SK-N-MC (cell line): ENCODE data around the gene ITGB7.

ENCODE experiments used
- DNase-seq: peaks from one replicate; pipeline ENCODE4 v3.0.0-alpha.2; 2011; ENCODE audit warnings: low read depth, low spot score
- H3K27ac ChIP-seq: fragments of 200-600 bp; sonication (generic); 2 replicates; pipeline ENCODE4 v1.5.1; 2016; ENCODE audit warnings: mixed run types
- H3K36me3 ChIP-seq: fragments of 200-600 bp; sonication (generic); 2 replicates; pipeline ENCODE4 v1.6.1; 2017; ENCODE audit warnings: antibody characterized with exemption, low read length, mixed read lengths; ENCODE audit not compliant: insufficient read depth
- H3K4me3 ChIP-seq: fragments of 200-600 bp; sonication (generic); 2 replicates; pipeline ENCODE4 v1.5.1; 2016
- H3K9ac ChIP-seq: fragments of 200-600 bp; sonication (generic); 2 replicates; pipeline ENCODE4 v1.8.0; 2017; ENCODE audit warnings: mixed run types, mixed read lengths; ENCODE audit not compliant: insufficient read length
- H3K9me3 ChIP-seq: fragments of 200-600 bp; sonication (generic); 2 replicates; pipeline ENCODE4 v1.6.1; 2017; ENCODE audit warnings: low read depth, mild to moderate bottlenecking, antibody characterized with exemption, low read length, moderate library complexity, mixed read lengths
- EZH2 ChIP-seq: fragments of 200-600 bp; sonication (generic); IDR thresholded peaks from one replicate; pipeline ENCODE4 v1.6.1; 2017; ENCODE audit warnings: antibody characterized with exemption
- FOXP2 ChIP-seq: optimal IDR thresholded peaks from 2 replicates; pipeline ENCODE3; 2011; ENCODE audit warnings: mild to moderate bottlenecking, moderate library complexity; ENCODE audit not compliant: insufficient read depth; ENCODE audit errors: extremely low read length, control extremely low read depth
- POLR2AphosphoS5 ChIP-seq: IDR thresholded peaks from 2 replicates; pipeline ENCODE4 v1.6.1; 2012; ENCODE audit warnings: mild to moderate bottlenecking, low read depth, low read length, borderline replicate concordance

ITGB7 gene

DNA sequence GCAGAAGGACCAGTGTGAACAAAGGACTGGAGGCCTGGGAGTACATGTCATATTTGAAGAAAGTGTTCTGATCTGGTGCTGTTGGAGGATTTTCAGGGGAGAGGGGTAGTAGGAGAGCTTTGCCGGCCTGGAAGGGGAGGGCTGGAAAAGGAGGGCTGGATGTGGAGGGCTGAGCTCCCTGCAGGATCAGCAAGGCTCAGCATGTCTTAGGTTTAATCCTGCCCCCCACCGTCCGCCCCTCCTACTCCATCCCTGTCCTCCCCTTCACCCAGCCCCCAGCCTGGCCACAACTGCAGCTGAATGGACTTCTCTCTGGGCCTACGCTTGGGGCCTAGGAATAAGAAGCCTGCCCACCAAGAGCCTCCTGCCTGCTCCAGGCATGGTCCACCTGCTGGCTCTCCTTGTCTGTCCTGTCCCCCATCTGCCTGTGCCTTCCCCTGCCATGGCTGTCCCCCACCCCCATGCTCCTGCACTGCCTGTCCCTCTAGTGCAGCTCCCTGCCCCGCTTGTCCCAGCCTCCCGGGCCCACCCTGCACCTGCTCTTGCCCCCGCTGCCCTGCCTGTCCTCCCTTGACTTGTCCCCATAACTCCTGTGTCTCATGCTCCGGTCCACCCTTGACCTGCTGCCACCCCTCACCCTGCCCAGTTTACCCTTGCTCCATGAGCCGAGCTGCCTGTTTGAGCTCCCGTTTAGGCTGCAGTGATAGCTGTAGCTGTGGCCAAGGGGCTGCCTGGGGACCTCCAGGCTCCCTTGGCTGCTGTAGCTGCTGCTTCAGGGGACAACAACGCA lies 34.8 kb upstream of the ITGB7 start:
- H3K27ac ChIP-seq = no peak overlapping the region
- H3K36me3 ChIP-seq = no peaks in the 10 kb centered on the region
- H3K9ac ChIP-seq = no peak overlapping the region
- no peak for DNase-seq
- H3K9me3 ChIP-seq = no peaks in the 10 kb centered on the region
- H3K4me3 ChIP-seq = no peak overlapping the region
- TF ChIP-seq FOXP2 (no peak), POLR2AphosphoS5 (no peak), EZH2 (no peak)

DNA sequence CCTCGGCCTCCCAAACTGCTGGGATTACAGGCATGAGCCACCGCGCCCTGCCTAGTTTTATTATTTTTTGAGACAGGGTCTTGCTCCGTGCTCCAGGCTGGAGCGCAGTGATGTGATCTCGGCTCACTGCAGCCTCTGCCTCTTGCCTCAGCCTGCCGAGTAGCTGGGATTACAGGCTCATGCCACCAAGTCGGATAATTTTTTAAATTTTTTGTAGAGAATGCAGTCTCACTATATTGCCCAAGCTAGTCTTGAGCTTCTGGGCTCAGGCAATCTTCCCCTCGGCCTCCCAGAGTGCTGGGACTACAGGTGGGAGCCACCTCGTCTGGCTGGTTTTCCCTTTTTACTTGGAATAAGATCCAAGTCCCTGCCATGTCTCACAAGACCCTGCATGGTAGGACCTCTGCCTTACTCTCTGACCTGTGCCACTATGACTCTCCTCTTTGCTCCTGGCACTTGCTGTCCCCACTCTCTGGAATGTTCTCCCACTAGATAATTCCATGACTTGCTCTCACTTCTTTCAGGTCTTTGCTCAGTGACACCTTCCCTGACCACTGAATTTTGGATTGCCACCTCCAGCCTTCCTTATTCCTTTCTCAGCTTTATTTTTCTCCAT lies 32.7 kb upstream of the ITGB7 start:
- Histone ChIP-seq H3K27ac (no peak overlapping the region), H3K9ac (no peak overlapping the region), H3K9me3 (no peaks in the 10 kb centered on the region), H3K36me3 (no peaks in the 10 kb centered on the region), H3K4me3 (no peak overlapping the region)
- TF ChIP-seq EZH2 = no peak
- DNase-seq = no peak

DNA sequence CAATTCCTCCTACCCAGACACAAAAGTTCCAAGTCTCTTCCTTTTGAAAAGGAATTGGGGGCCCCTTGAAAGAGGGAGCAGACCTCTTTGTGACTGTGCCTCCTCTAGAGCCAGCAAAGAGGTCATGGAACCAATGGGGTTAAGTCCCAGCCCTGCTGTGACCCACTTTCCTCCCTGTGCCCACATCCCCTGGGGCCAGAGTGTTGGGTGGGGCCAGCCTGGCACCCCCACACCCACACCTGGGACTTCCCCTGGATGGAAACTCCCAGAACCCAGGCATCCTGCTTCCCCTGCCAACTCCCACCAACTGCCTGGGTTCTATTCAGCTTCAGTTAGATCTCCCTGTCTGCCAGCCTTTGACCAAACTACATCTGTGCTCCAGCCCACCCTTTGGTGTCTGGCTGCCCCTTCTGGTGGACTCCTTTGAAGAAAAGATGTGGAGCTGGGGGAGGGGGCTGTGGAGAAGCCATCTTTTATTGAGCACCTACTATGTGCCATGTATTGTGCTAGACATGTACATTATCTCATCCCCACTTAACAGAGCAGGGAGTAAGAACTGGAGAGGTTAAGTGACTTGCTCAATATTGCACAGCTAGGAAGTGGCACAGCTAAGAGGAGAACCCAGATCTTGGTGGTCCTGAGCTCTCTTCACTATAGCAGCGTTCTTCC lies 29.5 kb upstream of the ITGB7 start:
- DNase-seq = no peak
- Histone ChIP-seq H3K36me3 (no peaks in the 10 kb centered on the region), H3K27ac (no peak overlapping the region), H3K9me3 (no peaks in the 10 kb centered on the region), H3K4me3 (no peak overlapping the region), H3K9ac (no peak overlapping the region)
- TF ChIP-seq FOXP2 = no peak
- TF ChIP-seq POLR2AphosphoS5 = no peak
- no peak for TF ChIP-seq EZH2

DNA sequence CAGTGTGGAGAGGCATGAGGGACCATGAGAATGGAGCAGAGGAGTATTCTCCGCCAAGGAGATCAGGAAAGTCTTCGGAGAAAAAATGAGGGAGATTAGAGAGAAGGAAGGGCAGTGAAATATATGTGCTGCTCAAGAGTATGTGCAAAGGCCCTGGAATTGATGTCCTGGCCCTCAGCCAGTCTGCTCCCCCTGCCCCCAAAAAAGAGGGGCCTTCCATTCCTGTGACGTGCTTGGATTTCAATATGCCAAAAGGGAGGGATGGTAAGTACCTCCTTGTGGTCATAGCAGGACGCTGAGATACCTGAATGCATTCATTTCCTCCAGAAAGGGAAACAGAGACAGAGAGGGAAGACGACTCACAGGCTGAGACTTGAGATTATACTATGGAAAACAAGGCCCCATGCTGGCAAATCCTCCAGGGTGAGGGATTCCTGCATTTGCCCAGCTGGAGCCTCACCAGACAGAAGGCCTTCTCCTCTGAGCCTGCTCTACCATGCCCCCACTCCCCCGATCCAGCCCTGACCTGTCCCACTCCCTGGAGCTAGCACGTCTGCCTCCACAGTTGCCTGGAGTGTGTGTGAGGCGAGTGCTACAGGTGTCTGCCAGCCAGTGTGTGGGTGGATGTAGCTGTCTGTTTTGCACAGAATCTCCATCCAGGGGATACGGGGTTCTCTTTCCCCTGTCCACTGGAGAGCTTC lies 28.8 kb upstream of the ITGB7 start:
- Histone ChIP-seq H3K9ac (no peak overlapping the region), H3K4me3 (no peak overlapping the region)
- no peak for DNase-seq

DNA sequence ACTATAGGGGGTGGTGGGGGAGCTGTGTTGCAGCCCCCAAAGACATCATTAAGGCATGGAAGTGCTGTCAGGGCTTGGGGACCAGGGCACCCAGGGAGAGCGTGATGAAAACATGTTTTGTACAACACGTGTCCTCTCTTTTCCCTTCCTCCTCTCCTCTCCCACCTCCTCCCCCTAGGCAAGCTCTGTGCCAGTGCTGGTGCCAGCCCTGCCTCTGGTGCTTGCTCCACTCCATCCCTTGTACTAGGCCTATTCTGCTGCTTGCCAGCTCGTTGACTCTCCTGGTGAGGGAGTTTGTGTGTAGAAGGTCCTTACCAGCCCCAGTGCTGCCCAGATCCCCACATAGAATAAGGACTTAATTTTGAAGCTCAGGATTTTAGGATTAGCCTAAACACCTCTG lies 28.1 kb upstream of the ITGB7 start:
- no peak overlapping the region for H3K27ac ChIP-seq
- H3K9ac ChIP-seq = no peak overlapping the region
- H3K36me3 ChIP-seq = no peaks in the 10 kb centered on the region
- TF ChIP-seq POLR2AphosphoS5 (no peak), EZH2 (no peak), FOXP2 (no peak)
- H3K4me3 ChIP-seq = no peak overlapping the region
- DNase-seq = no peak
- no peaks in the 10 kb centered on the region for H3K9me3 ChIP-seq

More for the DNA sequence above, 28.8 kb upstream of the ITGB7 start:
- H3K9me3 ChIP-seq = no peaks in the 10 kb centered on the region
- TF ChIP-seq EZH2 = no peak
- no peak for TF ChIP-seq POLR2AphosphoS5
- no peak for TF ChIP-seq FOXP2
- H3K27ac ChIP-seq = no peak overlapping the region
- H3K36me3 ChIP-seq = no peaks in the 10 kb centered on the region

DNA sequence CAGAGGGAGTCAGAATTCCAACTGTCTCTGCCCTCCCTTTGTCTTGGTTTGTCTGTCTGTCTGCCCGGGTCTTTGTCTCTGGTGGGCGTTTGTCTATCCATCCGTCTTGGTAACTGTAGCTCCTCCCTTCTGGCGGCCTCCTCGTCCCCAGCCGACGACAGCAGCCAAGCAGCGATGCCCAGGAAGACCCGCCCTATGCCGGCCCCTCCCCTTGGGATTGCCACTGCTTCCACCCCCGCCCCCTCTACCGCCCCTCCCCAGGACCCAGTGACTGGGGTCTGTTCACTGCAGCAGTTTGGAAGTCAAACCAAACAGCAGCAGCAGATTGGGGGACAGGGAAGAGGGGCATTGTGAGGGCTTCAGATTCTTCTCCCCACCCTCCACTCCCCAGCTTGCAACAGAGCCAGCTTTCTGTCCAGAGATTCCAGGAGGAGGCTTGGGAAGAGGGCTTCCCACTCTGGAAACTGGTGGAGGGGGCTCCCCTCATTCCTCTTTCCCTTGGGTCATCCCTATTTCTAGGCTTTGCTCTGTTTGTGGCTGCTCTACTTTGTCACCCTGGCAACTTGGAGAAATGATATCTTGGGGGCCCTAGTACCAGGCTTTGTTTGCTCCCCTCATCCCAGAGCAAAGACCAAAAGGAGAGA lies 27.3 kb upstream of the ITGB7 start:
- Histone ChIP-seq H3K9ac (no peak overlapping the region), H3K4me3 (peak overlapping the region; percentile 58), H3K27ac (peak overlapping the region; percentile 69), H3K9me3 (no peaks in the 10 kb centered on the region), H3K36me3 (no peaks in the 10 kb centered on the region)
- no peak for DNase-seq
- no peak for TF ChIP-seq FOXP2
- TF ChIP-seq POLR2AphosphoS5 = no peak; the same call in 1 of the 2 replicates
- TF ChIP-seq EZH2 = no peak

DNA sequence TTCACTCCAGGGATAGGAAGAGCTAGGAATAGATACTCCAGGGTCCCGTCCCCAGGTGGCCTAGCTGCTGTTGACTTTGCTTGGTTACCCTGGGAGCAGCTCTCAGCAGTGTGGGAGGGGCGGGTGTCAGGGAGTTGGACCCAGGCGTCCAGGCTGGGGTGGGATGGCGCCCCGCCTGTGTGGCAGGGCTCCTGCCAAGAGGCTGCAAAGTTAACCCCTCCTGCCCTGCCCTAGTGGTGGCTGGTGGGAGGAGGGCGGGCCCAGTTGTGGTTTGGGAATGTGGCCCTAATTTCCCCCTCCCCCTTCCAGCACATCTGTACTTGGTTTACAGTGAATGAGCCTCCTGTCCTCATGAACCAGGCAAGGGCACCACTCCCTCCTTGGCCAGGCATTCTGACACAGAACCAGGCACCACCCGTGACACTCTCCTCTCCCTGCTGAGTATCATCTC lies 26.6 kb upstream of the ITGB7 start:
- H3K9me3 ChIP-seq = no peaks in the 10 kb centered on the region
- H3K27ac ChIP-seq = peak overlapping the region; percentile 78; the same call in 1 of the 2 replicates
- no peak for DNase-seq
- peak overlapping the region; percentile 58 for H3K4me3 ChIP-seq
- no peak overlapping the region for H3K9ac ChIP-seq
- TF ChIP-seq EZH2 = no peak
- no peak for TF ChIP-seq FOXP2
- TF ChIP-seq POLR2AphosphoS5 = no peak
- no peaks in the 10 kb centered on the region for H3K36me3 ChIP-seq
